ENCODE data around the gene LBHD2. TPM values are rescaled to one million over a fixed set of nuclear protein-coding genes. Genes with fewer than 3 reads are reported as not detected.
A peak's percentile ranks its signal among the peaks of the same experiment; 100 is the strongest.

Gene LBHD2
- total and polyA plus RNA-seq, 7 donors = 0.17 TPM; not detected in 6

DNA sequence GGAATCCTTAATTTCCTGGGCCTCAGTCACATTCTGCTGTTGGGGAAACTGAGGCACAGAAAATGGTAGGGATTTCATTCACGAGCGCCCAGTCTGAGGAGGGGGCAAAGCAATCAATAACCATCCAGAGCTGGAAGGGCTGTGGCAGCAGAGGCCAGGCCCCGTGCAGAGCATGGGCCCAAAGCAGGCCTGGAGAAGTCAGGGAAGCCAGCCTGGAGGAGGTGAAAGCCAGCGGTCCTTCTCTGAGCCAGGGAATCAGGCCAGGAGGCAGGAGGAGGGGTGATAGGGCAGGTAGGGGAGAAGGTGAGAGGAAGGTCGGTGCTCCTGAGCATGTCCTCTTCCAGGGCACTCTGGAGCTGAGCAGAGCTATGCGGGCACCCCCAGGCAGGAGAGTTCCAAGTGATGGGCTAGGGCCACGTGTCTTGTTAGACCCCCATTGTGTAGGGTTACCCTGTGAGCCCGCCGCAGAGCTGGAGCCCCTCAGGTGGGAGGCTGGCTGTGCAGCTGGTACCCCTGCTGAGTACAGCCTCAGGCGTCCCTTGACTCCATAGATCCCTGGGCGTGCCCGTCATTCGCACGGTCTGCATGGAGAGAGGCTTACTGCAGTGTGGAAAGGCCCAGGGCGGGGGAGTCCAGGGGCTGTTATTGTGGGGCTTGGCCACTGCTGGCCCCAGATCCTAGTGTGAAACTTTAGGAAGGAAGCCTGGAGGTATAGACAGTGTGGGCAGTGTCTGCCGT lies 44.0 kb downstream of the LBHD2 start:
- peaks cover 0 to 90% (median 71%) of the 10 kb centered on the region in 4 donors for H3K4me1 ChIP-seq
- WGBS, 2 donors = 78 to 92% methylated on average over 16 of the region's 16 CpGs
- H3K27me3 ChIP-seq = peaks cover 0 to 8% (median 3%) of the 10 kb centered on the region in 3 donors
- DNase-seq = no peak
- peaks cover 0 to 20% (median 4%) of the 10 kb centered on the region in 4 donors for H3K36me3 ChIP-seq
- H3K27ac ChIP-seq = peak overlapping the region in 1 of 4 donors; percentile 27
- intact Hi-C loops (cut with DNase I) = loop anchor here (5.0 kb wide), 1 partner anchor 59 kb away; no protein-coding TSS in a partner anchor
- no peak for TF ChIP-seq EP300 (IDR thresholded peaks at IDR 0.05)
- TF ChIP-seq POLR2A (IDR thresholded peaks at IDR 0.05) = no peak
- TF ChIP-seq, protein P1, sequence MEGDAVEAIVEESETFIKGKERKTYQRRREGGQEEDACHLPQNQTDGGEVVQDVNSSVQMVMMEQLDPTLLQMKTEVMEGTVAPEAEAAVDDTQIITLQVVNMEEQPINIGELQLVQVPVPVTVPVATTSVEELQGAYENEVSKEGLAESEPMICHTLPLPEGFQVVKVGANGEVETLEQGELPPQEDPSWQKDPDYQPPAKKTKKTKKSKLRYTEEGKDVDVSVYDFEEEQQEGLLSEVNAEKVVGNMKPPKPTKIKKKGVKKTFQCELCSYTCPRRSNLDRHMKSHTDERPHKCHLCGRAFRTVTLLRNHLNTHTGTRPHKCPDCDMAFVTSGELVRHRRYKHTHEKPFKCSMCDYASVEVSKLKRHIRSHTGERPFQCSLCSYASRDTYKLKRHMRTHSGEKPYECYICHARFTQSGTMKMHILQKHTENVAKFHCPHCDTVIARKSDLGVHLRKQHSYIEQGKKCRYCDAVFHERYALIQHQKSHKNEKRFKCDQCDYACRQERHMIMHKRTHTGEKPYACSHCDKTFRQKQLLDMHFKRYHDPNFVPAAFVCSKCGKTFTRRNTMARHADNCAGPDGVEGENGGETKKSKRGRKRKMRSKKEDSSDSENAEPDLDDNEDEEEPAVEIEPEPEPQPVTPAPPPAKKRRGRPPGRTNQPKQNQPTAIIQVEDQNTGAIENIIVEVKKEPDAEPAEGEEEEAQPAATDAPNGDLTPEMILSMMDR (IDR thresholded peaks at IDR 0.05) = no peak
- TF ChIP-seq POLR2AphosphoS5 (IDR thresholded peaks at IDR 0.05) = no peak
- no peaks in the 10 kb centered on the region for H3K9me3 ChIP-seq
- no peak overlapping the region for H3K4me3 ChIP-seq

DNA sequence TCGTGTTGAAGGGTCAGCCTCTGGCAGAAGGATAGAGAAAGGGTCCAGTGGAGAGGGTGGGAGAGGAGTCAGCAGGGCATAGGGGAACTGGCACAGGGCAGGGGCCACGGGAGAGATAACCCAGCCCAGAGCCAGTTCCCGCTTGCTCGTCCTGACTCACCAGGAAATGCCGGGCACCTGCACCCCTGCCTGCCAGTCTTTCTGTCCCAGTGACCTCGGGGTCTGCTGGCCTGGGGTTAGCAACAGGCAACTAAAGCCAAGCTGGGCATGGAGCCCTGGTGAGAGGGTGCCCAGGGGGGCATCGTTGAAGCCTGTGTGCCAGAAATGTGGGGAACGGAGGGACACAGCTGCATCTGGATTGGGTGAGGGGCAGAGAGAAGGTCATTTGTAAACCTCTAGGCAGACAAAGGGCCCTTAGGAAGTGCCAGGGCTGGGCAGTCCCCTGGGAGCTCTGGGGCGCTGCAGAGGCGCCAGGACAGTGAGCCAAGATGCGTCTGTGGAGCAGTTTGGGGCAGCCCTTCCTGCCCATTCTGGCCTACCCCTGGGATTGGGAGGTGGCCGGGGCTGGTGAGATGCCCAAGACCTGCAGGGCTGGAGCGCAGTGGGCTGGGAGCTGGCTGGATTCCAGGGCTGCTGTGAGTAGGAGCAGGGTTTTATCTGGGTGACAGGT lies 44.8 kb downstream of the LBHD2 start:
- intact Hi-C loops (cut with DNase I) = loop anchor here (5.0 kb wide), 1 partner anchor 59 kb away; no protein-coding TSS in a partner anchor
- no peak for DNase-seq
- Histone ChIP-seq H3K27me3 (peaks cover 0 to 1% (median 0%) of the 10 kb centered on the region in 3 donors), H3K4me1 (peaks cover 0 to 85% (median 65%) of the 10 kb centered on the region in 4 donors), H3K9me3 (no peaks in the 10 kb centered on the region), H3K27ac (peak overlapping the region in 2 of 4 donors; percentile 11 to 27), H3K4me3 (no peak overlapping the region), H3K36me3 (peaks cover 0 to 27% (median 5%) of the 10 kb centered on the region in 4 donors)
- 52 to 77% methylated on average over 13 of the region's 13 CpGs for WGBS, 2 donors
- TF ChIP-seq POLR2A (IDR thresholded peaks at IDR 0.05) (no peak), EP300 (IDR thresholded peaks at IDR 0.05) (no peak), POLR2AphosphoS5 (IDR thresholded peaks at IDR 0.05) (no peak)
- TF ChIP-seq, protein P1 (IDR thresholded peaks at IDR 0.05) = no peak

DNA sequence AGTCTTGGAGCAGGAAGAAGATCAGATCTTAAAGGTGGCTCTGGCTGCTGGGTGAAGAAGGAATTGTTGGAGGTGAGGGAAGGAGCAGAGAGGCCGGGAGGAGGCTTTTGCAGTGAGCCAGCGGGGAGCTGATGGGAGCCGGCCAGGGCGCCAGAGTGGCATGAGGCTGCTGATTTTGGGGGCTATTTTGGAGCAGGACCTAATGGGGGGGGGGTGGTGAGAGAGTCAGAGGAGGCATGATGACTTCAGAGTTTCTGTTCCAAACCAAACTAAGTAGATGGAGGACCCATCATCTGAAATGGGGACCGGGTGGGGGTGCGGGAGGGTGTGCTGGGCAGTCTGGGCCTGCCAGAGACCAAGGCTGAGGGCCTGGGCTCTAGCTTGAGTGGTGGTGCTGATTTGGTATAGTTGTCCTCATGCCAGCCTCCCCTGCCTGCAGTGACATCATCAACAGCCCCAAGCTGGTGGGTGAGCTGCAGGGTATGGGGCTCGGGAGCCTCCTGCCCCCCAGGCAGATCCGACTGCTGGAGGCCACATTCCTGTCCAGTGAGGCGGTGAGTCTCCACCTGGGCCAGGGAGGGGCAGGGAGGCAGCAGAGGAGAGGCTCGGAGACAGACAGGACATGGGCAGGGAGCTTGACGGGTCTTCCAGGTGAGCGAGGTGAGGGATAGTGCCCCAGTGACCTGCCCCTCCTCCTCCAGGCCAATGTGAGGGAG lies 45.4 kb downstream of the LBHD2 start:
- 88 to 92% methylated on average over 12 of the region's 12 CpGs for WGBS, 2 donors
- no peak overlapping the region for H3K27ac ChIP-seq
- no peak overlapping the region for H3K4me3 ChIP-seq
- TF ChIP-seq, protein P1 (IDR thresholded peaks at IDR 0.05) = no peak
- TF ChIP-seq POLR2A (IDR thresholded peaks at IDR 0.05) (no peak), POLR2AphosphoS5 (IDR thresholded peaks at IDR 0.05) (no peak), EP300 (IDR thresholded peaks at IDR 0.05) (no peak)
- intact Hi-C loops (cut with DNase I) = loop anchor here (5.0 kb wide), 1 partner anchor 58 kb away; no protein-coding TSS in a partner anchor
- H3K9me3 ChIP-seq = no peaks in the 10 kb centered on the region
- peaks cover 0 to 34% (median 5%) of the 10 kb centered on the region in 4 donors for H3K36me3 ChIP-seq
- H3K27me3 ChIP-seq = no peaks in the 10 kb centered on the region
- DNase-seq = no peak
- peaks cover 0 to 78% (median 58%) of the 10 kb centered on the region in 4 donors for H3K4me1 ChIP-seq

DNA sequence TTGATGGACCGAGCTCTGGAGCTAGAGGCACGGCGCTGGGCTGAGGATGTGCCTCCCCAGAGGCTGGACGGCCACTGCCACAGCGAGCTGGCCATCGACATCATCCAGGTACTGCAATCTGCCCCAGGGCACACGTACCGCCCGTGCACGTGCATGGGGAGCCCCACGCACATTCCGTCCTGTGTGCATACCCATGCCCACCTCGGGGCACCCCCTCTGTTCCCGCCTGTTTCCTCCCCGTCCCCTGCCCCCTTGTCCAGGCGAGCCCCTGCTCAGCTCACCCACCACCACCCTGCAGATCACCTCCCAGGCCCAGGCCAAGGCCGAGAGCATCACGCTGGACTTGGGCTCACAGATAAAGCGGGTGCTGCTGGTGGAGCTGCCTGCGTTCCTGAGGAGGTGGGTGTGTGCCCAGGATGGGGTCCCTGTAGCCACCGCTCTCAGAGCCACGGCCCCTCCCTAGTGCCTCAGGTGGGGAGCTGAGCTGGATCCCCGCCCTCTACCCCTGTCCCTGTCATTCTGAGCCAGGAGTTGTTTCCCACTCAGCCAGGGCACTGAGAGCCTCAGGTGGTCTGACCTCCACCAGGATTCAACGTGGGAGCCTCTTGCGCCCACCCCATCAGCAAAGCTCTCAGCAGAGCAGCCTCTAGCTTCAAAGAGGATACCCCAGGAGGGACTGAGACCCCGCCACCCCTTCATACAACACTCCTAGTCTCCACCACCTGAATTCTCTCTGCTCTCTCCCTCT lies 46.2 kb downstream of the LBHD2 start:
- Histone ChIP-seq H3K27me3 (no peaks in the 10 kb centered on the region), H3K4me3 (no peak overlapping the region), H3K4me1 (peaks cover 0 to 72% (median 50%) of the 10 kb centered on the region in 4 donors), H3K27ac (peak overlapping the region; percentile 49 to 74 (median 66)), H3K9me3 (no peaks in the 10 kb centered on the region), H3K36me3 (peaks cover 0 to 40% (median 5%) of the 10 kb centered on the region in 4 donors)
- TF ChIP-seq POLR2A (IDR thresholded peaks at IDR 0.05) (no peak), EP300 (IDR thresholded peaks at IDR 0.05) (no peak), POLR2AphosphoS5 (IDR thresholded peaks at IDR 0.05) (no peak)
- TF ChIP-seq, protein P1 (IDR thresholded peaks at IDR 0.05) = no peak
- intact Hi-C loops (cut with DNase I) = no loop called here
- DNase-seq = no peak
- 87 to 90% methylated on average over 26 of the region's 26 CpGs for WGBS, 2 donors
